Activated T-helper 9 cell treated with anti-CD3 and anti-CD28 coated beads, Interleukin-2, amount 50 U/mL, for 16 hours (primary cell): ENCODE data around the gene B4GALNT1.
"Not testable (repeated sequence)": the region's sequence is repeated elsewhere in the genome, so short reads cannot be mapped to it uniquely, and the experiment has no call there.

Experiments
- DNase-seq: peaks from one replicate; pipeline ENCODE4 v3.0.0-alpha.2; 2020; ENCODE audit warnings: low read depth

The B4GALNT1 gene

GRCh38 chr12:57637364-57637763 lies 4.4 kb upstream of the B4GALNT1 start:
- DNase-seq: no peak

GRCh38 chr12:57636731-57637130 lies 3.7 kb upstream of the B4GALNT1 start:
- not testable (repeated sequence) for DNase-seq

GRCh38 chr12:57632073-57632957 lies 686 bp downstream of the B4GALNT1 start:
- no peak for DNase-seq

- DNase-seq: no peak
These were observed 1.4 kb downstream of the B4GALNT1 start for GRCh38 chr12:57631566-57632072.

DNA sequence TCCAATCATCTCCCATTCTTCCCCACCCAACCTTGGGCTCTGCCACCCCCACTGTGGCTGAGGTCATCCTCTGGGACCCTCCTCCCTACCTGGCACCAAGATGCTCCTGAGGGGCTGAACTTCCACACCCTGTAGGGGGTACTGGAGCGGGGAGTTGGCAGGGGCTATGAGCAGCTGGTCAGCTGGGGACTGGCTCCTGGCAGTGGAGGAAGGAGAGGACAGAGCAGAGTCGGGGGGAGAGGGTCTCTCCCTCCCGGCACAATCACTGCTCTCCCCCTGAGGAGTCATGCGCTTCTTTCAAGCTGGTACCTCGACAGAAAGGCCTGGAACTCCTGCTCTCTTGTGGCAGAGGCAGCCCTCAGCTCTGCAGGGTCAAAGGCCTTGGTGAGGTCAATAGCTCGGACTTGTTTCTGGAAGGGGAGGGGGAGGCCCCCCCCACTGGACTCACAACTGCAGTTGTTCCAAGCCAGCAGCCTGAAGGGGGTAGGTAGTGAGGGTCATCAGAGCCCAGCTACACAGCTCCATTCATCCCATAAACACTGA lies 2.0 kb downstream of the B4GALNT1 start:
- DNase-seq: no peak

- DNase-seq: no peak
These were observed 3.0 kb downstream of the B4GALNT1 start for GRCh38 chr12:57629897-57630471.

- DNase-seq: no peak
These were observed 4.5 kb downstream of the B4GALNT1 start for GRCh38 chr12:57628280-57629191.

DNA sequence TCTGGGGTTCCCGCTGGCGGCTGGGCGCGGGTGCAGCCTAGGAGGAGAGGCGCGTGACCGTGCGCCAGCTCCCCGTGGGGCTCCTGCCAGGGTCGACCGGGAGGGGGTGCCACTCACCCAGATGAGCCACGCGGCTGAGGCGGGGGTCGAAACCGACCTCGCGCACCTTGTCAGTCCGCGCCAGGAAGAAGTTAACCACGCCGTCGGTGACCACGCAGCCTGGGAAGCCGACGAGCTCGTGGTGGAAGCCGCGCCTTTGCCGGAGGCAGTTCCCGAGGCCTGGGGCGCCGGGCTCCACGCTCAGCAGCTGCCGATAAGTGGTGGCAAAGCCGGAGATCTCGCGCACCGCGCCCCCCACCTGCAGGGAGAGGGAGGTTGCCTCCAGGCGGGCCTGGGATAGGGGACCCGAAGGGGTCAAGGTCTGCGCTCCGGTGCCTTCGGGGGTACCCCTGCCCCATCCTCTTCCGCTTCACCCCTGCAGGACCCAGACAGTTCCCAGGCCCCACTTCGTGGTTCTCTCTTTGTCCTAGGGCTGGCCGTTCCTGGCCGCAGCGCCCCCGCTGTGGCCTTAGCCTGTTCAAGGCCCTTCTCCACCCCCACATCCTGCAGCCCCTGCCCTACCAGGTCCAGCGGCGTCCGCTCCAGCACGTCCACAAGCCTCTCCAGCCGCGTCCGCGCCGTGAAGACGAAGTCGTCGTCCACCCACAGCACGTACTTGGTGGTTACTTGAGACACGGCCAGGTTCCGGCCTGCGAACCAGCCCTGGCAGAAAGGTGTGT lies 5.3 kb downstream of the B4GALNT1 start:
- no peak for DNase-seq

DNA sequence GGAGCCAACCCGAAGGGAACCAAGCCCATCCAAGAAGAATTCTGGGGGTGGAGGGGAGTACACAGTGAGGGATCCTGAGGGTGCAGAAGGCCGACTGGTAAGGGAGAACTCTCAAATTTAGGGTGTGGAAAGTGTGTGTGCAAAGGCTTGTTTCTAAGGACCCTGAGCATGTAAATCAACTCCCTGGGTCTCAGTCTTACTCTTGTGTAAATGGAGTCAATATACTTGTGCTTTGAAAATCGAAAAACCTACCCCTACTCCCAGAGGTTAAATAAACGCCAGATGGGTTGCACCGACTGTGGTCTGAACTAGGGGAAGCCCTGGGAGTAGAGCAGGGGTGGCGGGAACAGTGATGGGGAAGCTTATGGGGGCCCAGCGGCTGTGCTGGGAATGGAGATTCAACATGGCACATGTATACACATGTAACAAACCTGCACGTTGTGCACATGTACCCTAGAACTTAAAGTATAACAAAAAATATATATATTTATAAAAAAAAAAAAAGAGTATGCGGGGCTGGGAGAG lies 6.0 kb downstream of the B4GALNT1 start:
- DNase-seq: no peak

DNA sequence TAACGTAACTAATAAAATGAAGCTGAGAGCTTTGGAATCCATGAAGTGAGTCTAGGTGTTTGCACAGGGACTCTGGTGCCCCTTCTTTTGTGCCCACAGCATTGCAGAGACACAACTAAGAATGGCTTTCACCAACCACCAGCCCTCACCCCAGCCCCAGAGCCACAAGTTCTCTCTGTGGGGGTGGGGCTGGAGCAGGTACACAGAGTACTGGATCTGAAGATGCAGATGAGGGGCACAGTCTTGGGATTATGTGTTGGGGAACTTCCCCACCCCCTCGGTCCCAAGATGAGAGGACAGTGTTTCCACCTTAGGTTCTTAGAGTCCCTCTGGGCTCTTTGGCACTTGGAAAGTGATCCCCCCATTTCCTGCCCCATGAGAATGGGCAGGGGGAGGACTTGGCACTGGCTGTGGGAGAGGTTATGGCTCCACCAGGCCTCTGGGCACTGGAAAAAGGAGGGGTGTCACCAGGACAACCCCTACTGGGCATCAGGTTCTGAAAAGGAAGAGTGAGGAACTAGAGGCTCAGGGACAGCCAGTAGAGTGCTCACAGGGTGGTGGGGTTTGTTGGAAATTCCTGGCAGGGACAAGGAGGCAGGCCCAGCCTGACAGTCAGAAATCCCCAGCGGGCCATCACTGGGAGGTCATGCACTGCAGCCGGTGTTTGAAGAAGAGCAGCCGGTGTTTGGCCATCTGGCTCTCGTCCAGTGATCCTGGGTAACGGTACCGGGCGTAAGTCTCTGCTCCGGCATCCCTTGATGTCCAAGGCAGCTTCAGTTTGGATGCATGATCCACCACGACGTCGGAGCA lies 6.7 kb downstream of the B4GALNT1 start:
- no peak for DNase-seq

- DNase-seq: no peak
These were observed 7.6 kb downstream of the B4GALNT1 start for GRCh38 chr12:57625261-57626032.

GRCh38 chr12:57624441-57625220 lies 8.4 kb downstream of the B4GALNT1 start:
- DNase-seq: no peak

GRCh38 chr12:57623811-57624390 lies 9.1 kb downstream of the B4GALNT1 start:
- DNase-seq: no peak

DNA sequence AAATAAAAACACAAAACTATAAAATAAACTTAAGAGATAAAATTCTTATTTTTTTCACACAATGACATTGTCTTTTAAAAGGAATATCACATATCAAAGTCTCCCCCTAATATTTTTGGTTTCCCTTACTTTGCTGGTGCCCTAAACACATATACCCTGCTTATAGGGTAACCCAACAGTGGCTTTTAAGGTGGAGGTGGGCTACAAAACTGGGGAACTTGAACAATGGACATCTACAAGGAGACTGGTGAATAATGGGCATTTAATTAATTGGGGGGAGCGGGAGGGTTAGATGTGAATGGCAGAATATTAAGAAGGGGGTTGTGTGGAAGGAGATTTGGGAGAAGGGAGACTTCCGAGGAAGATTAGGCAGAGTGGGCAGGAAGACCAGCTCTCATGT lies 9.6 kb downstream of the B4GALNT1 start:
- no peak for DNase-seq

- no peak for DNase-seq
These were observed 10.4 kb downstream of the B4GALNT1 start for GRCh38 chr12:57622293-57623245.

DNA sequence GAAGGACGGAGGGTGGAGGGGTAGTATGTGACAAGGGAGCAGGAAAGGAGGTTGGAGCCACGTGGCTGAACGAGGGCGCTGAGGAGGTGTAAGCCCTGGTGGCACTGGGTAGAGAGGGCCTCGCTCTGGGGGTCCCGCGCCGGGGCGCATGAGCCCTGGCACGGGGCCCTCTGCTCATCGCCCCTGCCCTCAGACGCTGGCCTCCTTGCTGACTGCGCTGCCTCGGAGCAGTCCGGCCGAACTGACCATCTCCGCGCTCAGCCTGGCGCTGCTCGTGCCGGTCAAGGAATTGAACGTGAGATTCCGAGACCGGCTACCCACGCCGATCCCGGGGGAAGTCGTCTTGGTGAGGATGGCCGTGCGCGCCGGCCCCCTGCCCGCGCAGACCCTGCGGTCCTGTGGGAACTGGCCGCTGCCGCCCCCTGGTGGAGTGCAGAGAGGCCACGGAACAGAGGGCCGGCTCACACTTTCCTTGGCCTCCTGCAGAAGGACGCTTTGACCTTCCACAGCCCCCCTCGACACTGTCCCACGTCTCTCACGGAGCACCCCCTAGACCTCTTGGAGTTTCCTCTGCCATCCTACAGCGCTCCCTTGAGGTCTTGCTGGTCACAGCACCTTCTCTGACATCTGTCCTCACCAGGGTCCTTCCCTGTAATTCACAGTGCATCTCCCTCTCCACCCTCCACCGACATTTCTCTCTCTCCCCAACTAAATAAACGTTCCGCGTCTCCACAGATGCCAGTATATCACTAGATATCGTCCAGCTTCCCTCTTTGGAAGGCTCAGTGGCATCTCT lies 11.3 kb downstream of the B4GALNT1 start:
- DNase-seq: peak; percentile 42
